Glutamatergic neuron (in vitro differentiated cells): ENCODE results near the gene SLC34A3. TPM values are rescaled to one million over a fixed set of nuclear protein-coding genes. Genes with fewer than 3 reads are reported as not detected.

Source experiments
- DNase-seq: peaks from one replicate; pipeline ENCODE4 v3.0.0; 2022
- H3K27ac Mint-ChIP-seq: one replicate; pipeline ENCODE4 v1.8.0; 2020; ENCODE audit warnings: mild to moderate bottlenecking, mixed read lengths, inconsistent platforms; ENCODE audit not compliant: unreplicated experiment
- H3K27me3 Mint-ChIP-seq: one replicate; pipeline ENCODE4 v1.8.0; 2020; ENCODE audit warnings: mild to moderate bottlenecking, moderate library complexity, mixed read lengths, inconsistent platforms; ENCODE audit not compliant: unreplicated experiment
- H3K36me3 Mint-ChIP-seq: one replicate; pipeline ENCODE4 v1.8.0; 2020; ENCODE audit warnings: mild to moderate bottlenecking, mixed read lengths, inconsistent platforms; ENCODE audit not compliant: unreplicated experiment
- H3K4me1 Mint-ChIP-seq: one replicate; pipeline ENCODE4 v1.8.0; 2020; ENCODE audit warnings: mild to moderate bottlenecking, low read depth, mixed read lengths, inconsistent platforms; ENCODE audit not compliant: unreplicated experiment
- H3K4me3 Mint-ChIP-seq: one replicate; pipeline ENCODE4 v1.8.0; 2020; ENCODE audit warnings: mild to moderate bottlenecking, mixed read lengths, inconsistent platforms; ENCODE audit not compliant: unreplicated experiment
- H3K9me3 Mint-ChIP-seq: one replicate; pipeline ENCODE4 v1.8.0; 2020; ENCODE audit warnings: mild to moderate bottlenecking, moderate library complexity, mixed read lengths, inconsistent platforms; ENCODE audit not compliant: unreplicated experiment
- total RNA-seq: library from RNA; stranded (reverse); fragmentation: NEBNext Ultra II Directional; extraction: Animal tissue kit (Norgen Biotek cat#: 25700); gene quantifications from one replicate; pipeline ENCODE4 v1.2.1, GENCODE V29; 2021; ENCODE audit not compliant: unreplicated experiment
- TF ChIP-seq, protein P1 (sequence below): fragments of 200-600 bp; sonication (generic); IDR thresholded peaks from one replicate; pipeline ENCODE4 v1.5.0; 2021; ENCODE audit not compliant: partially characterized antibody, unreplicated experiment

SLC34A3 gene
- total RNA-seq, 1 donor from 2014 or later: not detected

DNA sequence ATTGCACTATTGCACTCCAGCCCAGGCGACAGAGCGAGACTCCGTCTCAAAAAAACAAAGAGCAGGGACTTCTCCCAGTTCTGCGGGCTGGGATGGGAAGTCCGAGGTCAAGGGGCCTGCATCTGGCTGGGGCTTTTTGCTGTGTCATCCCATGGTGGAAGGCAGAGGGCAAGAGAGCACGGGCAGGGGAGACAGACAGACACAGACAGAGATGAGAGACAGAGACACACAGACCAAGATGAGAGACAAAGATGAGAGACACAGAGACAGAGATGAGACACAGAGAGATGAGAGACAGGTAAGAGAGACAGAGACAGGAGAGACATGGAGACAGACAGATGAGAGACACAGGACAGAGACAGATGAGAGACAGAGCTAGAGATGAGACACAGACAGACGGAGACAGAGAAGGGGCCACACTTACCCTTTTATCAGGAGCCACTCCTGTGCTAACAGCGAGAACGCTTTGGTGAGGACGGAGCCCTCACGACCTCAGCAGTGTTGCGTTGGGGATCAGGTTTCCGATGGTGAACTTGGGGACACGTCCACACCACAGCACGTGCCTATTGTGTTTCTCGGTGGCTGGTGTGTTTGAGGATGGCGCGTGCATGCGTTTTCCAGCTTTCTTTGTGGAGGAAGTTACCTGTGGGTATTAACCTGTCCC lies 38.0 kb downstream of the SLC34A3 start:
- H3K36me3 Mint-ChIP-seq: no peaks in the 10 kb centered on the region
- H3K27ac Mint-ChIP-seq: no peak overlapping the region
- TF ChIP-seq, protein P1, sequence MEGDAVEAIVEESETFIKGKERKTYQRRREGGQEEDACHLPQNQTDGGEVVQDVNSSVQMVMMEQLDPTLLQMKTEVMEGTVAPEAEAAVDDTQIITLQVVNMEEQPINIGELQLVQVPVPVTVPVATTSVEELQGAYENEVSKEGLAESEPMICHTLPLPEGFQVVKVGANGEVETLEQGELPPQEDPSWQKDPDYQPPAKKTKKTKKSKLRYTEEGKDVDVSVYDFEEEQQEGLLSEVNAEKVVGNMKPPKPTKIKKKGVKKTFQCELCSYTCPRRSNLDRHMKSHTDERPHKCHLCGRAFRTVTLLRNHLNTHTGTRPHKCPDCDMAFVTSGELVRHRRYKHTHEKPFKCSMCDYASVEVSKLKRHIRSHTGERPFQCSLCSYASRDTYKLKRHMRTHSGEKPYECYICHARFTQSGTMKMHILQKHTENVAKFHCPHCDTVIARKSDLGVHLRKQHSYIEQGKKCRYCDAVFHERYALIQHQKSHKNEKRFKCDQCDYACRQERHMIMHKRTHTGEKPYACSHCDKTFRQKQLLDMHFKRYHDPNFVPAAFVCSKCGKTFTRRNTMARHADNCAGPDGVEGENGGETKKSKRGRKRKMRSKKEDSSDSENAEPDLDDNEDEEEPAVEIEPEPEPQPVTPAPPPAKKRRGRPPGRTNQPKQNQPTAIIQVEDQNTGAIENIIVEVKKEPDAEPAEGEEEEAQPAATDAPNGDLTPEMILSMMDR: no peak
- DNase-seq: no peak
- no peaks in the 10 kb centered on the region for H3K4me1 Mint-ChIP-seq
- peaks cover 4% of the 10 kb centered on the region for H3K9me3 Mint-ChIP-seq
- peaks cover 5% of the 10 kb centered on the region for H3K27me3 Mint-ChIP-seq
- H3K4me3 Mint-ChIP-seq: no peak overlapping the region

DNA sequence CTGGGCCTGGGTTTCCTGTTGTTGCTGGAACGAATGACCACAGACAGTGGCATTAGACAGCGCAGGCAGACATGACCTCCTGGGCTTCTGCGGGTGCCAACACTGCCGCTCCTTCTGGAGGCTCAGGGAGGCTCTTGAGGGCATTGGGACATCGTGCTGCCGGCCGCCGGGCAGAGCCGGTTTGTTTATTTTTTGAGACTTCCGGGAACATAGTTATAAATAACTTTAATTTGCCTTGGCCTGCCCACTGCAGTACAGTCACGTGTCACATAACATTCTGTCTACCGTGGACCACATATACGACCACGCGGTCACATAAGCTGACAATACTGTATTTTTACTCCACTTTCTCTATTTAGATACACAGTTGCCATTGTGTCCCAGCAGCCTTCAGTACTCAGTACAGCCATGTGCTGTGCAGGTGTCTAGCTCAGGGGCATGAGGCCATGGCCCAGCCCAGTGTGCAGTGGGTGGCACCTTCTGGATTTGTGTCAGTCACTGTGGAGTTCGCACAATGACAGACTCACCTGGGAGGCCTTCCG lies 38.6 kb downstream of the SLC34A3 start:
- H3K9me3 Mint-ChIP-seq: peaks cover 4% of the 10 kb centered on the region
- H3K27ac Mint-ChIP-seq: no peak overlapping the region
- H3K36me3 Mint-ChIP-seq: no peaks in the 10 kb centered on the region
- H3K27me3 Mint-ChIP-seq: peaks cover 5% of the 10 kb centered on the region
- TF ChIP-seq, protein P1: no peak
- no peak for DNase-seq
- H3K4me1 Mint-ChIP-seq: peaks cover 3% of the 10 kb centered on the region
- no peak overlapping the region for H3K4me3 Mint-ChIP-seq

DNA sequence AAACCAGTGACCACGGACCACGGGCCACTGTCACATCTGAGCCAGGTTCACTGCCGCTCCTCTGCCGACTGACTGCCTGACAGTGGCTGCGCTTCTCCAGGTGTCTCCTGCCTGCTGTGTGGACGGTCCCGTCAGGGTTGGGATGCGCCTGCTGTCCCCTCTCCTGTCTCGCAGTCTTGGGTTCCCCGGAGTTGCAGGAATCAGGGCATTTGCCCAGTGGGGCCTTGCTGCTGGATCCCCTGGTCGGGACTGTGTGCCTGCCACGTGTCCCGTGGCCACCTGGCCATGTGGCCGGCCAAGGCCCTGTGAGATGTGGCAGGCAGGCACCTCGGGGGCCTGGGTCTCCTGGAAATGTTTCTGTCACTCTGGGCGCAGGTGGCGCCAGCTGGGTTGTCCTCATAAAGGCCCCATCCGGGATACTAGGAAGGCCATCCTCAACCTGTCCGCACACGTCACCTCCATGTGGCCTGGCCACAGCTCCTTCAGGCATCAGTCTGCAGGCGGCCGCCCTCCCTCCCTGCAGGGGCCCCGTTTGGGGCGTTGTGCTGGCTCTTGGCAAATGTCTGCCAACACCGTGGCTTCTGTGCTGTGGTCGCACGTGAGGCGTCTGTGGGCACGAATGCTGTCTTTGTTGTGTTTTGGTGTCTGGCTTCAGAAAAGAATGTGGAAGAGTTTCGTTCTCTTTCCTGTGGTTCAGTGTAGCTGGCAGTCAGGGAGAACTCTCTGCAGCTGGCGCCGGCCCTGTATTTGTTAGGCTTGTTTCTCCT lies 40.4 kb downstream of the SLC34A3 start:
- H3K4me3 Mint-ChIP-seq: no peak overlapping the region

DNA sequence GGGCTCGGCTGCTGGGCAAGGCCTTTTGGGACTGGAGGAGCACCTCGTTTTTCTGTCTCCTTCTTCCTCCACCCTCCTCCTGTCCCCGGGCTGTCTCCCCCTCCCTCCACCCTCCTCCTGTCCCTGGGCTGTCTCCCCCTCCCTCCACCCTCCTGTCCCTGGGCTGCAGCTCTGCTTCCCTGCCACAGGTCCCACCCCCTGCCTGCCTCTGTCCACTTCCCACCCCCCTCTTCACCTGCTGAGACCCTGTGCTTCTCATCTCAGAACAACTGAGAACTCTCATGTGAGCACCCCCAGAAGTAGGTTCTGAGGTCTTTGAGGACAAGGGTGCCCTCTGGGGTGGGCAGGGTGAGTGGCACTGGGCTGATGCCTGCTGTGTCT lies 41.0 kb downstream of the SLC34A3 start:
- H3K4me1 Mint-ChIP-seq: peaks cover 17% of the 10 kb centered on the region
- TF ChIP-seq, protein P1: no peak
- H3K9me3 Mint-ChIP-seq: peaks cover 10% of the 10 kb centered on the region
- H3K27ac Mint-ChIP-seq: peak overlapping the region; percentile 28
- no peak for DNase-seq
- H3K4me3 Mint-ChIP-seq: no peak overlapping the region
- no peaks in the 10 kb centered on the region for H3K36me3 Mint-ChIP-seq
- peaks cover 9% of the 10 kb centered on the region for H3K27me3 Mint-ChIP-seq

More for the DNA sequence above, 40.4 kb downstream of the SLC34A3 start:
- Mint-ChIP-seq H3K4me1 (peaks cover 17% of the 10 kb centered on the region), H3K9me3 (peaks cover 10% of the 10 kb centered on the region), H3K27ac (peak overlapping the region; percentile 28), H3K36me3 (no peaks in the 10 kb centered on the region), H3K27me3 (peaks cover 9% of the 10 kb centered on the region)
- TF ChIP-seq, protein P1: no peak
- no peak for DNase-seq
